ENCODE measurements around the gene VSIG4.
"Not testable (repeated sequence)": the region's sequence is repeated elsewhere in the genome, so short reads cannot be mapped to it uniquely, and the experiment has no call there.

Gene VSIG4

DNA sequence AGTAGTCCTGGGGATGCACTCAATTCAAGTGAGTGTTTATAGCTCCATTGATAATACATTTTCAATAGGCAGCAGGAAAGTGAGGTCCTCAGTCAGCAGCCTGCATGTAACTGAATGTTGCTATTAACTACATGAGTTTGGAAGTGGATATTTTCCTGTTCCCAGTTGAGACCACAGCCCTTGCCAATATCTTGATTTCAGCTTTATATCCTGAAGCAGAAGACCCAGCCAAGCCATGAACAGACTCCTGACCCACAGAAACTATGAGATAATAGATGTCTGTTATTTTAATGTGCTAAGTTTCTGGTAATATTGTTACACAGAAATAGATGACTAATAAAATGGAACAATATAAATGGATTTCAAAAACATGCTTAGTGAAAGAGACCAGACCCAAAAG lies 63.7 kb downstream of the VSIG4 start:
- DNase-seq (ENCODE audit: low read depth in 2 of 2), result no peak

DNA sequence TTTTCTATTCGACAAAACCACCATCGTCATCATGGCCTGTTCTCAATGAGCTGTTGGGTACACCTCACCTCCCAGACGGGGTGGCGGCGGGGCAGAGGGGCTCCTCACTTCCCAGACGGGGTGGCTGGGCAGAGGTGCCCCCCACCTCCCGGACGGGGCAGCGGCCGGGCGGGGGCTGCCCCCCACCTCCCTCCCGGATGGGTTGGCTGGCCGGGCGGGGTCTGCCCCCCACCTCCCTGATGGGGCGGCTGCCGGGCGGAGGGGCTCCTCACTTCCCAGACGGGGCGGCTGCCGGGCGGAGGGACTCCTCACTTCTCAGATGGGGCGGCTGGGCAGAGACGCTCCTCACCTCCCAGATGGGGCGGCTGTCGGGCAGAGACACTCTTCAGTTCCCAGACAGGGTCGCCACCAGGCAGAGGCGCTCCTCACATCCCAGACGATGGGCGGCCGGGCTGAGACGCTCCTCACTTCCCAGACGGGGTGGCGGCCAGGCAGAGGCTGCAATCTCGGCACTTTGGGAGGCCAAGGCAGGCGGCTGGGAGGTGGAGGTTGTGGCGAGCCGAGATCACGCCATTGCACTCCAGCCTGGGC lies 64.6 kb downstream of the VSIG4 start:
- not testable (repeated sequence) for DNase-seq (ENCODE audit: low read depth in 2 of 2)

All from activated CD4-positive, alpha-beta T cell treated with anti-CD3 and anti-CD28 coated beads for 24 hours (primary cell).